K562 (cell line): ENCODE results near the gene CDC14A. TPM values are rescaled to one million over a fixed set of nuclear protein-coding genes. Genes with fewer than 3 reads are reported as not detected.

ENCODE experiments used
- ATAC-seq: fragments of 200-7000 bp; cut with Tn5 transposase; 3 replicates; pipeline ENCODE4 v1.9.1; 2020; ENCODE audit warnings: moderate library complexity
- BruUV-seq: library from RNA; stranded (reverse); fragments of 400-500 nt; replicated peaks from 2 replicates; lab custom pipeline; 2021; lab: Mats Ljungman, UMichigan
- CTCF ChIA-PET: fragments of 300-600 bp; formaldehyde crosslinking; extraction: SDS; loops from one replicate; lab custom pipeline; 2021; ENCODE audit warnings: low intra/inter-chr PET ratio; lab: Yijun Ruan, JAX
- POLR2A ChIA-PET: fragments of 300-600, 350-650 bp; sonication (Branson Sonifier 250); formaldehyde crosslinking; extraction: SDS; loops from one replicate; lab custom pipeline; 2021; ENCODE audit warnings: antibody characterized with exemption, inconsistent platforms; lab: Yijun Ruan, JAX
- DNase-seq, 4 experiments: peaks; one replicate each; pipeline versions ENCODE4 v3.0.0 to v3.0.0-alpha.2; 2011 to 2018; ENCODE audit warnings: low spot score in 3 of 4, mixed read lengths in 3 of 4; ENCODE audit errors: extremely low read depth in 1 of 4
- FAIRE-seq: peaks from 2 replicates; lab custom pipeline; 2011; peaks lifted over from hg19 to GRCh38; lab: Jason Lieb, UNC
- H2AFZ ChIP-seq: 2 replicates; pipeline ENCODE4 v1.6.0; 2011; ENCODE audit warnings: low read depth, low read length, control low read depth, inconsistent platforms
- H3K27ac ChIP-seq: fragments of 200-600 bp; 3 replicates; pipeline ENCODE4 v1.8.0; 2011; ENCODE audit warnings: low read depth, mild to moderate bottlenecking, control low read depth, inconsistent platforms, low read length, moderate library complexity, mixed read lengths; ENCODE audit errors: extremely low read depth
- H3K27me3 ChIP-seq, 2 experiments: fragments of 300-600 bp in 1 of 2; 2 replicates in 1 of 2; 3 replicates in 1 of 2; pipeline versions ENCODE4 v1.6.0 to v1.8.0; 2011; ENCODE audit warnings: inconsistent platforms in 2 of 2, low read length in 2 of 2, mild to moderate bottlenecking in 1 of 2, mixed read lengths in 1 of 2, moderate library complexity in 1 of 2; ENCODE audit not compliant: control insufficient read depth in 2 of 2, insufficient read depth in 2 of 2
- H3K36me3 ChIP-seq: fragments of 300-600 bp; 3 replicates; pipeline ENCODE4 v1.8.0; 2011; ENCODE audit warnings: mild to moderate bottlenecking, low read length, inconsistent platforms; ENCODE audit not compliant: control insufficient read depth, insufficient read depth
- H3K4me1 ChIP-seq, 2 experiments: fragments of 200-600 bp in 1 of 2; replicated peaks in 1 of 2; 2 replicates in 1 of 2; 3 replicates in 1 of 2; pipeline versions ENCODE4 v1.5.1 to v1.8.0; 2011; ENCODE audit warnings: inconsistent platforms in 2 of 2, low read length in 2 of 2, mild to moderate bottlenecking in 1 of 2, mixed read lengths in 1 of 2, moderate library complexity in 1 of 2; ENCODE audit not compliant: control insufficient read depth in 2 of 2, insufficient read depth in 2 of 2
- H3K4me2 ChIP-seq: 2 replicates; pipeline ENCODE4 v1.6.1; 2011; ENCODE audit warnings: low read length, control low read depth, inconsistent platforms, mixed read lengths; ENCODE audit not compliant: insufficient read depth
- H3K4me3 ChIP-seq: fragments of 200-600 bp; sonication (generic), shearing (Covaris generic); 2 replicates; pipeline ENCODE4 v1.5.1; 2016; ENCODE audit warnings: control low read depth, inconsistent platforms
- H3K79me2 ChIP-seq: fragments of 200-600 bp; 3 replicates; pipeline ENCODE4 v1.8.0; 2011; ENCODE audit warnings: low read length, inconsistent platforms; ENCODE audit not compliant: control insufficient read depth, insufficient read depth
- H3K9ac ChIP-seq, 2 experiments: 2 replicates each; pipeline versions ENCODE4 v1.6.0 to v1.6.1; 2011; ENCODE audit warnings: low read depth in 2 of 2, low read length in 2 of 2, control low read depth in 1 of 2, inconsistent platforms in 1 of 2, mild to moderate bottlenecking in 1 of 2, mixed read lengths in 1 of 2; ENCODE audit not compliant: insufficient read depth in 1 of 2
- H3K9me1 ChIP-seq: one replicate; pipeline ENCODE4 v1.6.0; 2011; ENCODE audit warnings: inconsistent platforms, mild to moderate bottlenecking, low read length, moderate library complexity; ENCODE audit not compliant: control insufficient read depth, insufficient read depth
- H3K9me3 ChIP-seq: replicated peaks from 2 replicates; pipeline ENCODE4 v1.5.1; 2011; ENCODE audit warnings: low read depth, low read length, inconsistent platforms; ENCODE audit not compliant: control insufficient read depth, insufficient read depth
- H4K20me1 ChIP-seq: replicated peaks from 2 replicates; pipeline ENCODE4 v1.6.1; 2011; ENCODE audit warnings: low read length, inconsistent platforms, mixed read lengths; ENCODE audit not compliant: control insufficient read depth, insufficient read depth
- MAFG ChIP-seq: fragments of 450-650 bp; conservative IDR thresholded peaks from 2 replicates; pipeline ENCODE4 v1.6.1; 2016; ENCODE audit warnings: missing genetic modification characterization, missing compliant biosample characterization
- WGBS: fragments of 100-300 bp; shearing (Covaris generic); methylation state at CpG from one replicate; pipeline ENCODE4 v1.1.6; 2016; ENCODE audit warnings: low coverage, mixed read lengths; ENCODE audit not compliant: insufficient coverage; ENCODE audit errors: missing lambda C conversion rate; 5-methylcytosine and 5-hydroxymethylcytosine counted together
- in situ Hi-C: fragments of 300-500 bp; cut with MboI; formaldehyde crosslinking; loops from 4 replicates; pipeline ENCODE4 v1.15.0; 2018; ENCODE audit warnings: inconsistent platforms, mixed read lengths
- intact Hi-C: fragments of 100-400 bp; cut with micrococcal nuclease; formaldehyde crosslinking; loops from 2 replicates; pipeline ENCODE4 v1.14.2; 2022
- polyA plus RNA-seq, 8 experiments: library from polyadenylated mRNA; depleted of rRNA in 4 of 8; stranded (reverse) in 5 of 8; unstranded in 3 of 8; fragments of >200 nt; fragmentation: Nextera tagmentation in 2 of 8; fragmentation: Illumina TruSeq in 1 of 8; extraction: Ambion mirVana in 2 of 8; extraction: Trizol in 1 of 8; gene quantifications; 2 replicates each; pipeline versions ENCODE4 v1.2.1 to v1.2.3, GENCODE V29; 2011 to 2014; ENCODE audit warnings: inconsistent platforms in 1 of 8, missing spikeins in 1 of 8
- total RNA-seq, 7 experiments: library from RNA; depleted of rRNA in 6 of 7; stranded (reverse); fragments of >200 nt in 6 of 7; fragmentation: Illumina TruSeq in 2 of 7; extraction: Trizol in 2 of 7; gene quantifications; 2 replicates each; pipeline versions ENCODE4 v1.2.1 to v1.2.3, GENCODE V29; 2011 to 2021; ENCODE audit warnings: low replicate concordance in 1 of 7
- TF ChIP-seq, protein P1 (sequence below), 2 experiments: fragments of 450-650 bp in 1 of 2; sonication (generic) in 1 of 2; formaldehyde crosslinking in 1 of 2; IDR thresholded peaks; 2 replicates each; pipeline versions ENCODE4 v1.7.1 to v1.9.0; 2016 to 2022; ENCODE audit warnings: inconsistent platforms in 1 of 2, mild to moderate bottlenecking in 1 of 2, missing genetic modification reagents in 1 of 2

CDC14A gene
- total and polyA plus RNA-seq, 9 of the 15 experiments (the other 6 are each of a cell fraction or from before 2014, with no cell fraction given), result 17.0 to 74.3 (median 33.4) TPM

DNA sequence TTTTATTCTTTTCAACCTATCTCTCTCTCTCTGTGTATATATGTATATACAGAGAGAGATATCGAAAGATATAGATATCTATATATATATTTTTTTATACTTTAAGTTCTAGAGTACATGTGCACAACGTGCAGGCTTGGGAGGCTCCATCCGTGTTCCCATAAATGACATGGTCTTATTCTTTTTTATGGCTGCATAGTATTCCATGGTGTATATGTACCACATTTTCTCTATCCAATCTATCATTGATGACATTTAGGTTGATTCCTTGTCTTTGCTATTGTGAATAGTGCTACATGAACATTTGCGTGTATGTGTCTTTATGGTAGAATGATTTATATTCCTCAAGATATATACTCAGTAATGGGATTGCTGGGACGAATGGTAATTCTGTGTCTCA, 130.4 kb downstream of the CDC14A start:
- H3K4me2 ChIP-seq, result no peak overlapping the region
- ChIA-PET POLR2A (no interaction called here), CTCF (no interaction called here)
- 94% methylated on average over 5 of the region's 5 CpGs for WGBS
- no peak overlapping the region for H3K27ac ChIP-seq
- no peak overlapping the region for H3K4me3 ChIP-seq
- H3K9me3 ChIP-seq, result no peaks in the 10 kb centered on the region
- no peak overlapping the region for H2AFZ ChIP-seq
- DNase-seq, result no peak
- no peak for ATAC-seq
- no peaks in the 10 kb centered on the region; the same call in 2 of the 3 replicates for H3K79me2 ChIP-seq
- H3K9me1 ChIP-seq, result no peaks in the 10 kb centered on the region
- H3K36me3 ChIP-seq, result peaks cover 80% of the 10 kb centered on the region
- no peaks in the 10 kb centered on the region for H4K20me1 ChIP-seq
- H3K4me1 ChIP-seq, result no peaks in the 10 kb centered on the region
- no TSS peak for BruUV-seq
- no peaks in the 10 kb centered on the region for H3K27me3 ChIP-seq
- H3K9ac ChIP-seq, result no peak overlapping the region
- FAIRE-seq, result no peak
- intact Hi-C loops, result no loop called here
- in situ Hi-C loops, result loop anchor here (25.0 kb wide), 1 partner anchor 380 kb away; no protein-coding TSS in a partner anchor
- TF ChIP-seq, protein P1, sequence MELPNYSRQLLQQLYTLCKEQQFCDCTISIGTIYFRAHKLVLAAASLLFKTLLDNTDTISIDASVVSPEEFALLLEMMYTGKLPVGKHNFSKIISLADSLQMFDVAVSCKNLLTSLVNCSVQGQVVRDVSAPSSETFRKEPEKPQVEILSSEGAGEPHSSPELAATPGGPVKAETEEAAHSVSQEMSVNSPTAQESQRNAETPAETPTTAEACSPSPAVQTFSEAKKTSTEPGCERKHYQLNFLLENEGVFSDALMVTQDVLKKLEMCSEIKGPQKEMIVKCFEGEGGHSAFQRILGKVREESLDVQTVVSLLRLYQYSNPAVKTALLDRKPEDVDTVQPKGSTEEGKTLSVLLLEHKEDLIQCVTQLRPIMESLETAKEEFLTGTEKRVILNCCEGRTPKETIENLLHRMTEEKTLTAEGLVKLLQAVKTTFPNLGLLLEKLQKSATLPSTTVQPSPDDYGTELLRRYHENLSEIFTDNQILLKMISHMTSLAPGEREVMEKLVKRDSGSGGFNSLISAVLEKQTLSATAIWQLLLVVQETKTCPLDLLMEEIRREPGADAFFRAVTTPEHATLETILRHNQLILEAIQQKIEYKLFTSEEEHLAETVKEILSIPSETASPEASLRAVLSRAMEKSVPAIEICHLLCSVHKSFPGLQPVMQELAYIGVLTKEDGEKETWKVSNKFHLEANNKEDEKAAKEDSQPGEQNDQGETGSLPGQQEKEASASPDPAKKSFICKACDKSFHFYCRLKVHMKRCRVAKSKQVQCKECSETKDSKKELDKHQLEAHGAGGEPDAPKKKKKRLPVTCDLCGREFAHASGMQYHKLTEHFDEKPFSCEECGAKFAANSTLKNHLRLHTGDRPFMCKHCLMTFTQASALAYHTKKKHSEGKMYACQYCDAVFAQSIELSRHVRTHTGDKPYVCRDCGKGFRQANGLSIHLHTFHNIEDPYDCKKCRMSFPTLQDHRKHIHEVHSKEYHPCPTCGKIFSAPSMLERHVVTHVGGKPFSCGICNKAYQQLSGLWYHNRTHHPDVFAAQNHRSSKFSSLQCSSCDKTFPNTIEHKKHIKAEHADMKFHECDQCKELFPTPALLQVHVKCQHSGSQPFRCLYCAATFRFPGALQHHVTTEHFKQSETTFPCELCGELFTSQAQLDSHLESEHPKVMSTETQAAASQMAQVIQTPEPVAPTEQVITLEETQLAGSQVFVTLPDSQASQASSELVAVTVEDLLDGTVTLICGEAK (IDR thresholded peaks at IDR 0.05), result no peak
- TF ChIP-seq, protein P1 (CRISPR knock-in tag; IDR thresholded peaks at IDR 0.05), result no peak
- TF ChIP-seq MAFG, result no peak
